Upper lobe of left lung (tissue), 6 donors: ENCODE measurements around the gene ECE1. TPM values are rescaled to one million over a fixed set of nuclear protein-coding genes. Genes with fewer than 3 reads are reported as not detected.
"Not testable (repeated sequence)": the region's sequence is repeated elsewhere in the genome, so short reads cannot be mapped to it uniquely, and the experiment has no call there.

ENCODE experiments used
- ATAC-seq, 2 donors: fragments of 200-7000 bp; cut with Tn5 transposase; one replicate each; pipeline ENCODE4 v1.9.1; 2022; ENCODE audit warnings: mild to moderate bottlenecking in 2 of 2, moderate library complexity in 2 of 2; ENCODE audit not compliant: low FRiP score in 2 of 2
- DNase-seq, 2 donors: peaks; one replicate each; pipeline ENCODE4 v3.0.0-alpha.2; 2019 to 2020
- H3K27ac ChIP-seq, 4 donors: fragments of 200-600 bp; sonication (generic); one replicate each; pipeline ENCODE4 v1.5.1; 2016 to 2019
- H3K27me3 ChIP-seq, 4 donors: fragments of 200-600 bp; sonication (generic); one replicate each; pipeline ENCODE4 v1.5.1; 2017 to 2019
- H3K36me3 ChIP-seq, 4 donors: fragments of 200-600 bp; sonication (generic); one replicate each; pipeline ENCODE4 v1.5.1; 2016 to 2019
- H3K4me1 ChIP-seq, 4 donors: fragments of 200-600 bp; sonication (generic); one replicate each; pipeline ENCODE4 v1.5.1; 2018 to 2019
- H3K4me3 ChIP-seq, 4 donors: fragments of 200-600 bp; sonication (generic); one replicate each; pipeline ENCODE4 v1.5.1; 2017 to 2019; ENCODE audit warnings: mild to moderate bottlenecking in 2 of 4, moderate library complexity in 1 of 4
- H3K9me3 ChIP-seq, 4 donors: fragments of 200-600 bp; sonication (generic); one replicate each; pipeline ENCODE4 v1.5.1; 2018 to 2019
- EP300 ChIP-seq, 4 donors: sonication (generic); formaldehyde crosslinking; IDR thresholded peaks; one replicate each; pipeline ENCODE4 v1.5.1; 2017; ENCODE audit warnings: antibody characterized with exemption in 4 of 4, control low read depth in 2 of 4
- POLR2A ChIP-seq, 4 donors: fragments of 450-650 bp; IDR thresholded peaks; one replicate each; pipeline ENCODE4 v1.5.1; 2016 to 2017; ENCODE audit warnings: antibody characterized with exemption in 4 of 4, mild to moderate bottlenecking in 2 of 4
- POLR2AphosphoS5 ChIP-seq, 2 donors: sonication (generic); formaldehyde crosslinking; IDR thresholded peaks; one replicate each; pipeline ENCODE4 v1.5.1; 2017; ENCODE audit warnings: antibody characterized with exemption in 2 of 2
- WGBS, 2 donors: methylation state at CpG; one replicate each; pipeline ENCODE4 v1.1.5; 2017 to 2018; 5-methylcytosine and 5-hydroxymethylcytosine counted together
- total RNA-seq, 6 donors: library from RNA; depleted of rRNA in 4 of 6; stranded (reverse); fragments of >200 nt in 4 of 6; gene quantifications; one replicate each; pipeline versions ENCODE4 v1.1.0 to v1.2.1, GENCODE V29; 2016 to 2021
- TF ChIP-seq, protein P1 (sequence below), 6 experiments: fragments of 450-650 bp in 4 of 6; fragments of 200-600 bp in 2 of 6; sonication (generic) in 2 of 6; IDR thresholded peaks; one replicate each; pipeline ENCODE4 v1.5.1; 2016 to 2019; ENCODE audit warnings: antibody characterized with exemption in 6 of 6
- donor health status: DM: no; HTN: no; CAD: no; lungs with moderate emphysema.
- donor health status: DM: no; HTN: yes; CAD: no; lungs with severe emphysema.

Gene ECE1
- total RNA-seq, 6 donors from 2014 or later = 55.8 to 120 (median 74.8) TPM

DNA sequence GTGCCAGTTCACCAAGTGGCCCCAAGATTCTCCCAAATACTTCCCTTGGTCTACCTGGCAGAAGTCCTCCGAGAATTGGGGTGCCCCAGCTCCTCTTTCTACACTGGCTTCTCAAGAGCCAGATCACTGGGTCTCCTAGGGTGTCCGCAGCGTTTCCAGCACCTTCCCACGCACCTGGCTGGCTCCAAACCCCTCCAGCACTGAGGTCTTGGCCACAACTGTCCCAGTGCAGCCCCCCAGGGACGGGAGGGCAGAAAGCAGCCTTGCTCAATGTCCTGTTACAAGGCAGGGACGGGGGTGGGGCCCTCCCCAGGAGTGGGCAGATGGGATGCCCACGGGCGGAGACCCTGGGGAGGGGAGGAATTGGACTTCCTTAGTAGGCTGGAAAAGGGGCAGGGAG is 1.1 kb downstream of the ECE1 start:
- H3K4me3 ChIP-seq = peak overlapping the region in 3 of 4 donors; percentile 62 to 78 (median 74)
- peaks cover 47 to 62% (median 55%) of the 10 kb centered on the region in 4 donors for H3K4me1 ChIP-seq
- 63 to 75% methylated on average over 7 to 8 of the region's 8 CpGs for WGBS, 2 donors
- H3K27ac ChIP-seq = peak overlapping the region; percentile 77 to 91 (median 88)
- H3K36me3 ChIP-seq = no peaks in the 10 kb centered on the region
- H3K9me3 ChIP-seq = no peaks in the 10 kb centered on the region
- ATAC-seq (peak in 1 of 2 donors; percentile 12), DNase-seq (no peak)
- no peaks in the 10 kb centered on the region for H3K27me3 ChIP-seq
- TF ChIP-seq, protein P1, sequence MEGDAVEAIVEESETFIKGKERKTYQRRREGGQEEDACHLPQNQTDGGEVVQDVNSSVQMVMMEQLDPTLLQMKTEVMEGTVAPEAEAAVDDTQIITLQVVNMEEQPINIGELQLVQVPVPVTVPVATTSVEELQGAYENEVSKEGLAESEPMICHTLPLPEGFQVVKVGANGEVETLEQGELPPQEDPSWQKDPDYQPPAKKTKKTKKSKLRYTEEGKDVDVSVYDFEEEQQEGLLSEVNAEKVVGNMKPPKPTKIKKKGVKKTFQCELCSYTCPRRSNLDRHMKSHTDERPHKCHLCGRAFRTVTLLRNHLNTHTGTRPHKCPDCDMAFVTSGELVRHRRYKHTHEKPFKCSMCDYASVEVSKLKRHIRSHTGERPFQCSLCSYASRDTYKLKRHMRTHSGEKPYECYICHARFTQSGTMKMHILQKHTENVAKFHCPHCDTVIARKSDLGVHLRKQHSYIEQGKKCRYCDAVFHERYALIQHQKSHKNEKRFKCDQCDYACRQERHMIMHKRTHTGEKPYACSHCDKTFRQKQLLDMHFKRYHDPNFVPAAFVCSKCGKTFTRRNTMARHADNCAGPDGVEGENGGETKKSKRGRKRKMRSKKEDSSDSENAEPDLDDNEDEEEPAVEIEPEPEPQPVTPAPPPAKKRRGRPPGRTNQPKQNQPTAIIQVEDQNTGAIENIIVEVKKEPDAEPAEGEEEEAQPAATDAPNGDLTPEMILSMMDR (IDR thresholded peaks at IDR 0.05) = no peak
- TF ChIP-seq POLR2AphosphoS5 (IDR thresholded peaks at IDR 0.05) = no peak
- no peak for TF ChIP-seq EP300 (IDR thresholded peaks at IDR 0.05)
- no peak for TF ChIP-seq POLR2A (IDR thresholded peaks at IDR 0.05)

DNA sequence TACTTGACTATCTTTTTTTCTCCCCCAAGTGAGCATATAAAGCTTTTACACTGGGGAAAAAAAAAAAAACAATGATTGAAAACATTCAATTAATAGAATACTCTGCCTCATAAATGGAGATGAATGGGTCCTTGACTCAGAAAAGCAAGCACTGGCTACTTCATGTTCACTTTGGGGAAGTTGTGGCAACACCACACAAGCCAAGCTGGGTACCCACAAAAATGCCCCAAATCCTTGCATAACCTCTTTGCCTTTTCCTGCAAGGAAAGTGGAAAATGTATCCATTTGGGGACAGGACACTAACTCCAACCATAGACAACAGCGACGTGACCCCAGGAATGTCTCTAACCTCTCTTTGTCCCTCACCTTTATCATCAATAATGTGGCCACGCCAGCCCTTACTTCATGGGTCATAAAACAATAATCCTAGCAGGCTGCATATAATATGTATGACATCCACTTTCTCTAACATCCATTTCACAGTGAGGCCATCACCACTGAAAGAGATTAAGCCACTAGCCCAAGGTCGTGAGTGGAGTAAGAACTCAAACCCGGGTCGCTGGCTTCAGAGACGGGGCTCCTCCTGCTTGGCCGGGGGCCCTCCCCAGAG is 2.3 kb downstream of the ECE1 start:
- ATAC-seq (no peak), DNase-seq (no peak)
- 64 to 81% methylated on average over 8 of the region's 8 CpGs for WGBS, 2 donors
- Histone ChIP-seq H3K27me3 (no peaks in the 10 kb centered on the region), H3K9me3 (no peaks in the 10 kb centered on the region), H3K27ac (peak overlapping the region in 3 of 4 donors; percentile 87 to 91 (median 88)), H3K36me3 (peaks cover 0 to 5% (median 0%) of the 10 kb centered on the region in 4 donors), H3K4me3 (no peak overlapping the region), H3K4me1 (peaks cover 40 to 52% (median 45%) of the 10 kb centered on the region in 4 donors)
- TF ChIP-seq POLR2AphosphoS5 (IDR thresholded peaks at IDR 0.05) (no peak), EP300 (IDR thresholded peaks at IDR 0.05) (no peak), POLR2A (IDR thresholded peaks at IDR 0.05) (no peak)
- TF ChIP-seq, protein P1 (IDR thresholded peaks at IDR 0.05) = no peak

DNA sequence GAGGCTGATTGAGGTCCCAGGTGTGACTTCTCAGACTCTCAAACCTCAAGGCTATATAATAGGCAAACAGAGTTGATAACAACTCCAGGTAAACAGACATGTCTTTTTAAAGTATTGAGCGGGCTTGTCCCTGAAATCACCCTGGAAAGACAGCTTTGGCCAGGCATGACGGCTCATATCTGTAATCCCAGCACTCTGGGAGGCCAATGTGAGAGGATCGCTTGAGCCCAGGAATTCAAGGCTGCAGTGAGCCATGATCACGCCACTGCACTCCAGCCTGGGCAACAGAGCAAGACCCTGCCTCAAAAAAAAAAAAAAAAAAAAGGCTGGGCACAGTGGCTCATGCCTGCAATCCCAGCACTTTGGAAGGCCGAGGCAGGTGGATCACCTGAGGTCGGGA is 4.9 kb downstream of the ECE1 start:
- H3K27ac ChIP-seq = peak overlapping the region; percentile 16 to 62 (median 37)
- 85 to 93% methylated on average over 6 of the region's 6 CpGs for WGBS, 2 donors

DNA sequence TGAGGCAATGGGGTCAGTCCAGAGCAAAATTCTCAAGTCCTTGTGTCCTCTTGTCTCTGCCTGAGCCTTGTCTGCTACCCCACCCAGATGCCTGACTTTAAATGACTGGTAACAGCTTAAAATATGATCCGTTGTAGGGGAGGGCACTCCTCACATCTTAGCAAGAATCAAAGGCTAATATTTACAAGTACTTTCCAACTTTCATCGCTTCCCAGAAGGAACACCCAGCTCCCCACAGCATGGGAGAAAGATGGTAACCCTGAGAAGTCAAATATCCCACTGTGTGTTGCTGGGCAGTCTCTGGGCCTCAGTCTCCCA is 5.2 kb downstream of the ECE1 start:
- Histone ChIP-seq H3K4me3 (no peak overlapping the region), H3K36me3 (peaks cover 0 to 5% (median 0%) of the 10 kb centered on the region in 4 donors), H3K9me3 (no peaks in the 10 kb centered on the region), H3K27ac (peak overlapping the region; percentile 16 to 62 (median 37)), H3K4me1 (peaks cover 34 to 46% (median 43%) of the 10 kb centered on the region in 4 donors), H3K27me3 (no peaks in the 10 kb centered on the region)
- DNase-seq (no peak), ATAC-seq (no peak)
- no peak for TF ChIP-seq EP300 (IDR thresholded peaks at IDR 0.05)
- TF ChIP-seq POLR2A (IDR thresholded peaks at IDR 0.05) = no peak
- TF ChIP-seq, protein P1 (IDR thresholded peaks at IDR 0.05) = no peak
- TF ChIP-seq POLR2AphosphoS5 (IDR thresholded peaks at IDR 0.05) = no peak
- WGBS, 2 donors = 33 to 38% methylated on average over 2 of the region's 2 CpGs

More for the DNA sequence above, 4.9 kb downstream of the ECE1 start:
- H3K36me3 ChIP-seq, H3K4me3 ChIP-seq, H3K27me3 ChIP-seq, H3K9me3 ChIP-seq, DNase-seq, ATAC-seq: not testable (repeated sequence)
- H3K4me1 ChIP-seq = peaks cover 32 to 45% (median 41%) of the 10 kb centered on the region in 4 donors

DNA sequence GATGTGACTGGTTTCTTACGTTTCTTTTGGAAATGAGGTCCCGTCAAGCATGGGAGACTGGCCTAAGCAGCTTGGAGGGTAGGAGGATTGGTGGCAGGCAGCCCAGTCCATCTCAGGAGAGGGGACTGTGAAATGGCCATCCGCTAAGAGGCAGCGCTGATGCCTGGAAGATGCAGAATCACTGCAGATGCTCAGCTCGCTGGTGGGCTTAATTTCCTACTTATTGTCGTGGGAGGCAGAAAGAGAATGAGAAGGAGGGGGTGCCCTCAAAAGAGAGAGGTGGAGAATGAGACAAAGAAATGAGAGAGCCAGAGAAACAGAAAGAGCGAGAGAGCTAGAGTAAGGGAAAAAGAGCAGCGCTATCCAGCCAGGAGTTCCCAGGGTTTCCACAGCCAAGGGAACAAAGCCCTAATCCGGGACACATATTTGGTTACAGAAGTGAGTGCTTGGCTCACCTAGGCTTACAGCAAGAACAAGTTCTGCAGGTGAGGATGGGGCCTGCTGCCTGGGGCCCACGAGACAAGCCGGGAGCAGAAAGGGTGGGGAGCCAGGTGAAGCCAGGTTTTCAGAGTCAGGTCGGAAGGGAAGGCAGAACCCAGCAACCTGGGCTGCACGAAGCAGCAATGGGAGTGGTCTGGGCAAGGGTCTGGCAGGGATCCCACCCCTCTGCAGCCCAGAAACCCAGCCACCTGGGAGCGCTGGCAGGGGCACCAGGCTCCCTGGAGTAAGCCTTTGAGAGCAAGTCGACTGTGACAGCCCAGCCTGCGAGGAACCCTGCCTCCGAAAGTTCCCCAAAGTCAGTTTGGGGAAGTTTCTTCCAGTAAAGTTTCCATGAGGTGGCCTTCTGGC is 5.8 kb downstream of the ECE1 start:
- 80 to 85% methylated on average over 12 to 17 of the region's 17 CpGs for WGBS, 2 donors
- peaks cover 39 to 47% (median 44%) of the 10 kb centered on the region in 4 donors for H3K4me1 ChIP-seq
- TF ChIP-seq POLR2A (IDR thresholded peaks at IDR 0.05) = no peak
- TF ChIP-seq, protein P1 (IDR thresholded peaks at IDR 0.05) = no peak
- TF ChIP-seq POLR2AphosphoS5 (IDR thresholded peaks at IDR 0.05) = no peak
- TF ChIP-seq EP300 (IDR thresholded peaks at IDR 0.05) = no peak
- H3K27ac ChIP-seq = peak overlapping the region; percentile 16 to 62 (median 37)
- no peaks in the 10 kb centered on the region for H3K9me3 ChIP-seq
- H3K4me3 ChIP-seq = no peak overlapping the region
- peaks cover 0 to 5% (median 0%) of the 10 kb centered on the region in 4 donors for H3K36me3 ChIP-seq
- ATAC-seq = peak in 1 of 2 donors; percentile 45
- DNase-seq = no peak
- H3K27me3 ChIP-seq = no peaks in the 10 kb centered on the region
